ENCODE measurements around the gene CMTM5.
"Not testable (repeated sequence)": the region's sequence is repeated elsewhere in the genome, so short reads cannot be mapped to it uniquely, and the experiment has no call there.

CMTM5 gene

DNA sequence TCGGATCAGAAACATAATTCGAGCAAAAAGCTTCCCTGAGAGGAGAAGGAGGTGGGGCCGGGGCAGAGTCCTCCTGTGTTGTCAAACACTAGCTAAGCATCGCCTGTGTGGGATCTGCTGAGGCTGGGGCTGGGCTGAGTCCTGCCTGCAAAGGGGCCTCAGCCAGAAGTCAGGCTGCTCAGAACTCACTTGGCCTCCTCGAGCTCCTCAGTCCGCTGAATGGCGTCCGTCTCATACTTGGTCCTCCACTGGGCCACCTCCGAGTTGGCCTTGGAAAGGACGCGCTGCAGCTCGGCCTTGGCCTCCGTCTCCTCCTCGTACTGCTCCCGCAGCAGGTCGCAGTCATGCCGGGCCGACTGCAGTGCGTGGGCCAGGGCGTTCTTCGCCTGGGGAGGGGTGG, 41.2 kb downstream of the CMTM5 start:
- ATAC-seq = no peak
- no peak for TF ChIP-seq BACH2 (CRISPR knock-in tag; IDR thresholded peaks at IDR 0.05; ENCODE audit: borderline replicate concordance)
- TF ChIP-seq, protein P1, sequence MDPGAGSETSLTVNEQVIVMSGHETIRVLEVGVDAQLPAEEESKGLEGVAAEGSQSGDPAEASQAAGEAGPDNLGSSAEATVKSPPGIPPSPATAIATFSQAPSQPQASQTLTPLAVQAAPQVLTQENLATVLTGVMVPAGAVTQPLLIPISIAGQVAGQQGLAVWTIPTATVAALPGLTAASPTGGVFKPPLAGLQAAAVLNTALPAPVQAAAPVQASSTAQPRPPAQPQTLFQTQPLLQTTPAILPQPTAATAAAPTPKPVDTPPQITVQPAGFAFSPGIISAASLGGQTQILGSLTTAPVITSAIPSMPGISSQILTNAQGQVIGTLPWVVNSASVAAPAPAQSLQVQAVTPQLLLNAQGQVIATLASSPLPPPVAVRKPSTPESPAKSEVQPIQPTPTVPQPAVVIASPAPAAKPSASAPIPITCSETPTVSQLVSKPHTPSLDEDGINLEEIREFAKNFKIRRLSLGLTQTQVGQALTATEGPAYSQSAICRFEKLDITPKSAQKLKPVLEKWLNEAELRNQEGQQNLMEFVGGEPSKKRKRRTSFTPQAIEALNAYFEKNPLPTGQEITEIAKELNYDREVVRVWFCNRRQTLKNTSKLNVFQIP (CRISPR knock-in tag; IDR thresholded peaks at IDR 0.05; ENCODE audit: borderline replicate concordance, low read depth) = no peak
- no peak for TF ChIP-seq ZFP3 (CRISPR knock-in tag; IDR thresholded peaks at IDR 0.05)
- TF ChIP-seq TCF4 (CRISPR knock-in tag; IDR thresholded peaks at IDR 0.05; ENCODE audit: borderline replicate concordance) = no peak
- TF ChIP-seq, protein P2, sequence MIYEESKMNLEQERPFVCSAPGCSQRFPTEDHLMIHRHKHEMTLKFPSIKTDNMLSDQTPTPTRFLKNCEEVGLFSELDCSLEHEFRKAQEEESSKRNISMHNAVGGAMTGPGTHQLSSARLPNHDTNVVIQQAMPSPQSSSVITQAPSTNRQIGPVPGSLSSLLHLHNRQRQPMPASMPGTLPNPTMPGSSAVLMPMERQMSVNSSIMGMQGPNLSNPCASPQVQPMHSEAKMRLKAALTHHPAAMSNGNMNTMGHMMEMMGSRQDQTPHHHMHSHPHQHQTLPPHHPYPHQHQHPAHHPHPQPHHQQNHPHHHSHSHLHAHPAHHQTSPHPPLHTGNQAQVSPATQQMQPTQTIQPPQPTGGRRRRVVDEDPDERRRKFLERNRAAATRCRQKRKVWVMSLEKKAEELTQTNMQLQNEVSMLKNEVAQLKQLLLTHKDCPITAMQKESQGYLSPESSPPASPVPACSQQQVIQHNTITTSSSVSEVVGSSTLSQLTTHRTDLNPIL (CRISPR knock-in tag; IDR thresholded peaks at IDR 0.05; ENCODE audit: low read depth) = no peak
- no peak for TF ChIP-seq ZFP30 (CRISPR knock-in tag; IDR thresholded peaks at IDR 0.05)
- no peak for TF ChIP-seq ISL1 (CRISPR knock-in tag; IDR thresholded peaks at IDR 0.05)
- no peak for TF ChIP-seq PPARA (CRISPR knock-in tag; IDR thresholded peaks at IDR 0.05; ENCODE audit: borderline replicate concordance)
- TF ChIP-seq SNAI2 (CRISPR knock-in tag; IDR thresholded peaks at IDR 0.05) = no peak
- TF ChIP-seq RARB (CRISPR knock-in tag; IDR thresholded peaks at IDR 0.05) = no peak
- no peak for TF ChIP-seq ZNF70 (CRISPR knock-in tag; IDR thresholded peaks at IDR 0.05)
- TF ChIP-seq CSDC2 (CRISPR knock-in tag; IDR thresholded peaks at IDR 0.05) = no peak
- TF ChIP-seq ZC3H10 (CRISPR knock-in tag; IDR thresholded peaks at IDR 0.05) = no peak
- TF ChIP-seq OSR1 (CRISPR knock-in tag; IDR thresholded peaks at IDR 0.05) = no peak
- no peak for TF ChIP-seq ESRRG (CRISPR knock-in tag; IDR thresholded peaks at IDR 0.05)
- TF ChIP-seq ZNF8 (CRISPR knock-in tag; IDR thresholded peaks at IDR 0.05) = no peak
- TF ChIP-seq, protein P3, sequence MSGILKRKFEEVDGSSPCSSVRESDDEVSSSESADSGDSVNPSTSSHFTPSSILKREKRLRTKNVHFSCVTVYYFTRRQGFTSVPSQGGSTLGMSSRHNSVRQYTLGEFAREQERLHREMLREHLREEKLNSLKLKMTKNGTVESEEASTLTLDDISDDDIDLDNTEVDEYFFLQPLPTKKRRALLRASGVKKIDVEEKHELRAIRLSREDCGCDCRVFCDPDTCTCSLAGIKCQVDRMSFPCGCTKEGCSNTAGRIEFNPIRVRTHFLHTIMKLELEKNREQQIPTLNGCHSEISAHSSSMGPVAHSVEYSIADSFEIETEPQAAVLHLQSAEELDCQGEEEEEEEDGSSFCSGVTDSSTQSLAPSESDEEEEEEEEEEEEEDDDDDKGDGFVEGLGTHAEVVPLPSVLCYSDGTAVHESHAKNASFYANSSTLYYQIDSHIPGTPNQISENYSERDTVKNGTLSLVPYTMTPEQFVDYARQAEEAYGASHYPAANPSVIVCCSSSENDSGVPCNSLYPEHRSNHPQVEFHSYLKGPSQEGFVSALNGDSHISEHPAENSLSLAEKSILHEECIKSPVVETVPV (CRISPR knock-in tag; IDR thresholded peaks at IDR 0.05) = no peak

DNA sequence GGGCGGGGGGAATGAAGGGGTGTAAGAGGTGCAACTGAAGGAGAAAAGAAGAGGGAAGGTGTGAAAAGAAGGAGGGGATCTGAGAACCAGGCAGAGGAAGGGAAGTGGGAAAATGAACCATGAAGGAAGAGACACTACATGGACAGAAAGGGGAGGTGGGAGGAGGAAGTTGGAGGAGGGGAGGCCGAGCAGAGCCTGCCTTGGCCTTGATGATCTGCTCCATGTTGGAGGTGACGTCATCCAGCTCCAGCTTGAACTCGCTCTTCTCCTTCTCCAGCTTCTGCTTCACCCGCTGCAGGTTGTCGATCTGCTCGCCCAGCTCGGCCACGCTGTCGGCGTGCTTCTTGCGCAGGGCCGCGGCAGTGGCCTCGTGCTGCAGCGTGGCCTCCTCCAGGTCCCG, 42.8 kb downstream of the CMTM5 start:
- ATAC-seq = not testable (repeated sequence)

DNA sequence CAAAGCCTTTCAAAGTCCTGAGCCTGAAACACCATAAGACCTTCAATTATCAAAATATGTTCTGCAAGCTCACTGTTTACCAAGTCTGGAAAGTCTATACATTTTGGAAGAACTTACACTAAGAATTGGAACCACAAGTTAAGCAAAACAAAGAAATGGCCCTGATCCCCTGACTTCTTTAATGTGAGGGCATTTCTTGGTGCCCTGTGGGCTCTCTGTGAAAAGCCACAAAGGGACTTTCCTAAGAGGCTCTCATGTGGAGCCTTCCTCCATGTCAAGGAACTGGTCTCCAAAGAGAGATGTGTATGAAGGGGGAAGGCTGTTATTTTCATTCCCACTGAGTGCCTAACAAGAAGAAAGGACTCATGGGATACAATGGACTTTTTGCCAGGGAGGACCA, 44.7 kb downstream of the CMTM5 start:
- no peak for ATAC-seq

DNA sequence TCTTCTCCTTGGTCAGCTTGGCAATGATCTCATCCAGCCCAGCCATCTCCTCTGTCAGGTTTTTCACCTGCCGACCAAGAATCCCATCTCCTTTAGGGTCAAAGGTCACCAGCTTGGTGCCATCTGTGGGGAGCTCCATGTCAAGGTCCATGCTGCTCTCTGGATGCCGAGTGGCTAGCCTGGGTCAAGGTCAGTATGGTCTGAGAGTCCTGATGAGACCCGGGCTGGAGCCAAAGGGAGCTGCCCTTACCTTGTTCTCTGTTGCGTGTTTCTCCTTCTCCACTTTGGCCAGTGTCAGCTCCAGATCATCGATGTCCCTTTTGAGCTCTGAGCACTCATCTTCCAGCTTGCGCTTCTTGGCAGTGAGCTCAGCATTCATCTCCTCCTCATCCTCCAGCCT, 46.8 kb downstream of the CMTM5 start:
- TF ChIP-seq ZNF70 (CRISPR knock-in tag; IDR thresholded peaks at IDR 0.05) (no peak), PPARA (CRISPR knock-in tag; IDR thresholded peaks at IDR 0.05; ENCODE audit: borderline replicate concordance) (no peak), ARNTL (CRISPR knock-in tag; IDR thresholded peaks at IDR 0.05; ENCODE audit: borderline replicate concordance, low read depth) (no peak), TCF4 (CRISPR knock-in tag; IDR thresholded peaks at IDR 0.05; ENCODE audit: borderline replicate concordance) (no peak), SNAI2 (CRISPR knock-in tag; IDR thresholded peaks at IDR 0.05) (no peak), OSR1 (CRISPR knock-in tag; IDR thresholded peaks at IDR 0.05) (no peak)
- TF ChIP-seq, protein P4, sequence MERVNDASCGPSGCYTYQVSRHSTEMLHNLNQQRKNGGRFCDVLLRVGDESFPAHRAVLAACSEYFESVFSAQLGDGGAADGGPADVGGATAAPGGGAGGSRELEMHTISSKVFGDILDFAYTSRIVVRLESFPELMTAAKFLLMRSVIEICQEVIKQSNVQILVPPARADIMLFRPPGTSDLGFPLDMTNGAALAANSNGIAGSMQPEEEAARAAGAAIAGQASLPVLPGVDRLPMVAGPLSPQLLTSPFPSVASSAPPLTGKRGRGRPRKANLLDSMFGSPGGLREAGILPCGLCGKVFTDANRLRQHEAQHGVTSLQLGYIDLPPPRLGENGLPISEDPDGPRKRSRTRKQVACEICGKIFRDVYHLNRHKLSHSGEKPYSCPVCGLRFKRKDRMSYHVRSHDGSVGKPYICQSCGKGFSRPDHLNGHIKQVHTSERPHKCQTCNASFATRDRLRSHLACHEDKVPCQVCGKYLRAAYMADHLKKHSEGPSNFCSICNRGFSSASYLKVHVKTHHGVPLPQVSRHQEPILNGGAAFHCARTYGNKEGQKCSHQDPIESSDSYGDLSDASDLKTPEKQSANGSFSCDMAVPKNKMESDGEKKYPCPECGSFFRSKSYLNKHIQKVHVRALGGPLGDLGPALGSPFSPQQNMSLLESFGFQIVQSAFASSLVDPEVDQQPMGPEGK (CRISPR knock-in tag; IDR thresholded peaks at IDR 0.05; ENCODE audit: borderline replicate concordance) = no peak
- no peak for ATAC-seq

More for the DNA sequence above, 44.7 kb downstream of the CMTM5 start:
- TF ChIP-seq CSDC2 (CRISPR knock-in tag; IDR thresholded peaks at IDR 0.05) = no peak
- TF ChIP-seq ZFP30 (CRISPR knock-in tag; IDR thresholded peaks at IDR 0.05) = no peak

DNA sequence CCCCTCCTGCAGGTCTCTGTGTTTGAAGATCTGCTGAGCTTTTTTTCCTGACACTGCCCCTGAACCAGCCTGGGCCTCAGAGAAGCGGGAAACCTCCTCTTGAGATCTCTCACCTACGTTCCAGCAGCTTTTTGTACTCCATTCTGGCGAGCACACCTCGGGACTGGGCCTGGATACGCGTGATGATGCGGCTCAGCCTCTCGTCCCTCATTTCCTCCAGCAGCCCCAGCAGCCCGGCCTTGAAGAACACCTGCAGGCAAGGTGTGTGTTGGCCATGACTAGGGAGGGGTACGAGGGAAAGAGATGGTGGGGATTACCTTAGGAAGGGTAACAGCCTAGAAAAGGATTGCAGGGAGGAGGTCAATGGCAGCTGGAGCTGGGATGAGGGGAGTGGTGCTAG, 48.3 kb downstream of the CMTM5 start:
- ATAC-seq = no peak
- TF ChIP-seq PPARA (CRISPR knock-in tag; IDR thresholded peaks at IDR 0.05; ENCODE audit: borderline replicate concordance) = no peak
- TF ChIP-seq, protein P4 (CRISPR knock-in tag; IDR thresholded peaks at IDR 0.05; ENCODE audit: borderline replicate concordance) = no peak
- TF ChIP-seq, protein P3 (CRISPR knock-in tag; IDR thresholded peaks at IDR 0.05) = no peak
- TF ChIP-seq ISL1 (CRISPR knock-in tag; IDR thresholded peaks at IDR 0.05) = no peak
- TF ChIP-seq ARNTL (CRISPR knock-in tag; IDR thresholded peaks at IDR 0.05; ENCODE audit: borderline replicate concordance, low read depth) = no peak
- TF ChIP-seq ZFP30 (CRISPR knock-in tag; IDR thresholded peaks at IDR 0.05) = no peak
- no peak for TF ChIP-seq ZC3H10 (CRISPR knock-in tag; IDR thresholded peaks at IDR 0.05)
- TF ChIP-seq, protein P5, sequence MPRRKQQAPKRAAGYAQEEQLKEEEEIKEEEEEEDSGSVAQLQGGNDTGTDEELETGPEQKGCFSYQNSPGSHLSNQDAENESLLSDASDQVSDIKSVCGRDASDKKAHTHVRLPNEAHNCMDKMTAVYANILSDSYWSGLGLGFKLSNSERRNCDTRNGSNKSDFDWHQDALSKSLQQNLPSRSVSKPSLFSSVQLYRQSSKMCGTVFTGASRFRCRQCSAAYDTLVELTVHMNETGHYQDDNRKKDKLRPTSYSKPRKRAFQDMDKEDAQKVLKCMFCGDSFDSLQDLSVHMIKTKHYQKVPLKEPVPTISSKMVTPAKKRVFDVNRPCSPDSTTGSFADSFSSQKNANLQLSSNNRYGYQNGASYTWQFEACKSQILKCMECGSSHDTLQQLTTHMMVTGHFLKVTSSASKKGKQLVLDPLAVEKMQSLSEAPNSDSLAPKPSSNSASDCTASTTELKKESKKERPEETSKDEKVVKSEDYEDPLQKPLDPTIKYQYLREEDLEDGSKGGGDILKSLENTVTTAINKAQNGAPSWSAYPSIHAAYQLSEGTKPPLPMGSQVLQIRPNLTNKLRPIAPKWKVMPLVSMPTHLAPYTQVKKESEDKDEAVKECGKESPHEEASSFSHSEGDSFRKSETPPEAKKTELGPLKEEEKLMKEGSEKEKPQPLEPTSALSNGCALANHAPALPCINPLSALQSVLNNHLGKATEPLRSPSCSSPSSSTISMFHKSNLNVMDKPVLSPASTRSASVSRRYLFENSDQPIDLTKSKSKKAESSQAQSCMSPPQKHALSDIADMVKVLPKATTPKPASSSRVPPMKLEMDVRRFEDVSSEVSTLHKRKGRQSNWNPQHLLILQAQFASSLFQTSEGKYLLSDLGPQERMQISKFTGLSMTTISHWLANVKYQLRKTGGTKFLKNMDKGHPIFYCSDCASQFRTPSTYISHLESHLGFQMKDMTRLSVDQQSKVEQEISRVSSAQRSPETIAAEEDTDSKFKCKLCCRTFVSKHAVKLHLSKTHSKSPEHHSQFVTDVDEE (CRISPR knock-in tag; IDR thresholded peaks at IDR 0.05) = no peak
- TF ChIP-seq CSDC2 (CRISPR knock-in tag; IDR thresholded peaks at IDR 0.05) = no peak

DNA sequence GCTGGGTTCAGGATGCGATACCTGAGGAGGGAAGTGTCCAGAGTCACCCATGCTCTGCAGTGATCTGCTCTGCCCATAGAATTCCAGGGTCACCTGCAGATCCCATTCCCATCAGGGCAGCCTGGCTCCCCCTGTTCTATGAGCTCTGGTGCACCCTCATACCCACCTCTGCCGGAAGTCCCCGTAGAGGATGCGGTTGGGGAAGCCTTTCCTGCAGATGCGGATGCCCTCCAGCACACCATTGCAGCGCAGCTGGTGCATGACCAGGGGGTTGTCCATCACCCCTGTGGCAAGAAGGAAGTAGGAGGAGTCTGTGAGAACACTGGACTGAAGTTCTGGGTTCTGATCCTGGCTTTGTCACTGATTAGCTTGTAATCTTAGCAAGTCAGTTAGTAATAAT, 49.0 kb downstream of the CMTM5 start:
- ATAC-seq = not testable (repeated sequence)
